H1 (cell line): ENCODE measurements around the gene SLC3A2. TPM values are rescaled to one million over a fixed set of nuclear protein-coding genes. Genes with fewer than 3 reads are reported as not detected.
A peak's percentile ranks its signal among the peaks of the same experiment; 100 is the strongest.

Experiments
- ATF2 ChIP-seq: IDR thresholded peaks from 2 replicates; pipeline ENCODE4 v1.6.1; 2012; ENCODE audit warnings: low read length, inconsistent platforms
- CBX5 ChIP-seq: fragments of 300-800, 300-1000 bp; sonication (generic); IDR thresholded peaks from 2 replicates; pipeline ENCODE4 v1.7.1; 2016; ENCODE audit warnings: antibody characterized with exemption, low read length, low read depth
- CEBPB ChIP-seq: IDR thresholded peaks from 2 replicates; pipeline ENCODE4 v1.6.1; 2012; ENCODE audit warnings: low read depth, low read length
- CHD2 ChIP-seq: IDR thresholded peaks from 2 replicates; pipeline ENCODE4 v1.6.1; 2012; ENCODE audit warnings: low read length, improper control_type of control experiment
- CTCF ChIP-seq, 3 experiments: IDR thresholded peaks; 1 replicate in 2 of 3; 2 replicates in 1 of 3; pipeline versions ENCODE4 v1.5.1 to v1.6.1; 2011; ENCODE audit warnings: low read length in 3 of 3, mild to moderate bottlenecking in 3 of 3, inconsistent platforms in 2 of 3, low read depth in 1 of 3, moderate library complexity in 1 of 3; ENCODE audit not compliant: insufficient read depth in 1 of 3; ENCODE audit errors: control extremely low read depth in 1 of 3
- EP300 ChIP-seq, 2 experiments: IDR thresholded peaks; 1 replicate in 1 of 2; 2 replicates in 1 of 2; pipeline ENCODE4 v1.6.1; 2011 to 2012; ENCODE audit warnings: low read depth in 2 of 2, low read length in 2 of 2, mild to moderate bottlenecking in 2 of 2, borderline replicate concordance in 1 of 2, inconsistent platforms in 1 of 2, moderate library complexity in 1 of 2
- FOSL1 ChIP-seq: IDR thresholded peaks from 2 replicates; pipeline ENCODE4 v1.6.1; 2011; ENCODE audit warnings: mild to moderate bottlenecking, low read depth, low read length, moderate library complexity; ENCODE audit not compliant: insufficient read depth
- GABPA ChIP-seq: IDR thresholded peaks from 2 replicates; pipeline ENCODE4 v1.6.1; 2011; ENCODE audit warnings: mild to moderate bottlenecking, low read length, moderate library complexity, borderline replicate concordance; ENCODE audit not compliant: insufficient read depth
- KDM1A ChIP-seq: fragments of 200-600, 300-600 bp; sonication (generic); IDR thresholded peaks from 2 replicates; pipeline ENCODE4 v1.7.1; 2016; ENCODE audit warnings: mild to moderate bottlenecking, low read length, borderline replicate concordance
- MAX ChIP-seq: IDR thresholded peaks from 2 replicates; pipeline ENCODE4 v1.6.1; 2012; ENCODE audit warnings: inconsistent platforms
- NANOG ChIP-seq: IDR thresholded peaks from 2 replicates; pipeline ENCODE4 v1.6.1; 2011; ENCODE audit warnings: low read length, low read depth, mild to moderate bottlenecking, inconsistent platforms; ENCODE audit not compliant: insufficient read depth, poor library complexity, severe bottlenecking
- NRF1 ChIP-seq: IDR thresholded peaks from 2 replicates; pipeline ENCODE4 v1.6.1; 2011; ENCODE audit warnings: mild to moderate bottlenecking, low read depth, low read length, improper control_type of control experiment
- POLR2A ChIP-seq, 2 experiments: IDR thresholded peaks; 1 replicate in 1 of 2; 2 replicates in 1 of 2; pipeline ENCODE4 v1.6.1; 2011; ENCODE audit warnings: low read depth in 2 of 2, low read length in 2 of 2, mild to moderate bottlenecking in 2 of 2; ENCODE audit errors: control extremely low read depth in 1 of 2
- RXRA ChIP-seq: IDR thresholded peaks from 2 replicates; pipeline ENCODE4 v1.6.1; 2011; ENCODE audit warnings: low read depth, mild to moderate bottlenecking, low read length, moderate library complexity; ENCODE audit not compliant: insufficient read depth
- SIN3A ChIP-seq, 2 experiments: IDR thresholded peaks in 1 of 2; conservative IDR thresholded peaks in 1 of 2; 2 replicates each; pipeline ENCODE4 v1.6.1; 2011 to 2012; ENCODE audit warnings: low read length in 2 of 2, improper control_type of control experiment in 1 of 2, low read depth in 1 of 2, mild to moderate bottlenecking in 1 of 2
- SP4 ChIP-seq: IDR thresholded peaks from 2 replicates; pipeline ENCODE4 v1.6.1; 2012; ENCODE audit warnings: low read length, inconsistent platforms
- SRF ChIP-seq: IDR thresholded peaks from 2 replicates; pipeline ENCODE4 v1.6.1; 2011; ENCODE audit warnings: mild to moderate bottlenecking, low read depth, low read length, moderate library complexity
- TAF1 ChIP-seq: IDR thresholded peaks from 2 replicates; pipeline ENCODE4 v1.6.1; 2011; ENCODE audit warnings: mild to moderate bottlenecking, low read depth, low read length
- TBP ChIP-seq: IDR thresholded peaks from 2 replicates; pipeline ENCODE4 v1.6.1; 2011; ENCODE audit warnings: low read depth, low read length, improper control_type of control experiment
- polyA plus RNA-seq, 7 experiments: library from polyadenylated mRNA; depleted of rRNA in 3 of 7; stranded (reverse) in 5 of 7; unstranded in 2 of 7; fragments of >200 nt in 5 of 7; fragments of 200-250 nt in 2 of 7; gene quantifications; 1 replicate in 5 of 7; 2 replicates in 1 of 7; 4 replicates in 1 of 7; pipeline versions ENCODE4 v1.2.1 to v1.2.3, GENCODE V29; 2011 to 2013; ENCODE audit warnings: missing spikeins in 2 of 7, mixed read lengths in 2 of 7
- total RNA-seq: library from RNA; stranded (reverse); fragmentation: NEBNext Ultra II Directional; extraction: Animal tissue kit (Norgen Biotek cat#: 25700); gene quantifications from 2 replicates; pipeline ENCODE4 v1.2.1, GENCODE V29; 2021

Gene SLC3A2
- total and polyA plus RNA-seq, 2 of the 8 experiments (the other 6 are each of a cell fraction or from before 2014, with no cell fraction given), result 410 to 435 TPM

- TF ChIP-seq SIN3A (conservative IDR thresholded peaks at IDR 0.05 in 1 of 2, IDR thresholded peaks at IDR 0.05 in 1 of 2; ENCODE audit: low read depth in 1 of 2, low read length in 2 of 2) (peak in 1 of 2 experiments; percentile 59; a peak in 2 of 4 replicates), EP300 (IDR thresholded peaks at IDR 0.05; ENCODE audit: borderline replicate concordance in 1 of 2, low read depth in 2 of 2, low read length in 2 of 2) (no peak; a peak in 1 of 3 replicates), POLR2A (IDR thresholded peaks at IDR 0.05; ENCODE audit: control extremely low read depth in 1 of 2, low read depth in 2 of 2, low read length in 2 of 2) (peak in 1 of 2 experiments; percentile 59; a peak in 2 of 3 replicates), CTCF (IDR thresholded peaks at IDR 0.05; ENCODE audit: control extremely low read depth in 1 of 3, insufficient read depth in 1 of 3, low read depth in 1 of 3, low read length in 3 of 3) (peak; percentile 53 to 84 (median 67)), CBX5 (no peak), NRF1 (no peak), SRF (no peak), ATF2 (peak; percentile 71; the same call in 1 of the 2 replicates), TBP (peak; percentile 73), RXRA (no peak), TAF1 (no peak; the same call in 1 of the 2 replicates), FOSL1 (no peak), NANOG (no peak), MAX (peak; percentile 68), KDM1A (peak; percentile 69), CEBPB (no peak), GABPA (peak; percentile 50; the same call in 1 of the 2 replicates), SP4 (peak; percentile 33; the same call in 1 of the 2 replicates), CHD2 (peak; percentile 54; the same call in 1 of the 2 replicates)
Observed at GRCh38 chr11:62909107-62909894, 28.6 kb downstream of the SLC3A2 start (continued).
